NCI-H446 (cell line): ENCODE results near the gene TERC.

Experiments
- DNase-seq, 2 experiments: peaks; one replicate each; lab custom pipeline; 2025; lab: John Stamatoyannopoulos, UW

The TERC gene

DNA sequence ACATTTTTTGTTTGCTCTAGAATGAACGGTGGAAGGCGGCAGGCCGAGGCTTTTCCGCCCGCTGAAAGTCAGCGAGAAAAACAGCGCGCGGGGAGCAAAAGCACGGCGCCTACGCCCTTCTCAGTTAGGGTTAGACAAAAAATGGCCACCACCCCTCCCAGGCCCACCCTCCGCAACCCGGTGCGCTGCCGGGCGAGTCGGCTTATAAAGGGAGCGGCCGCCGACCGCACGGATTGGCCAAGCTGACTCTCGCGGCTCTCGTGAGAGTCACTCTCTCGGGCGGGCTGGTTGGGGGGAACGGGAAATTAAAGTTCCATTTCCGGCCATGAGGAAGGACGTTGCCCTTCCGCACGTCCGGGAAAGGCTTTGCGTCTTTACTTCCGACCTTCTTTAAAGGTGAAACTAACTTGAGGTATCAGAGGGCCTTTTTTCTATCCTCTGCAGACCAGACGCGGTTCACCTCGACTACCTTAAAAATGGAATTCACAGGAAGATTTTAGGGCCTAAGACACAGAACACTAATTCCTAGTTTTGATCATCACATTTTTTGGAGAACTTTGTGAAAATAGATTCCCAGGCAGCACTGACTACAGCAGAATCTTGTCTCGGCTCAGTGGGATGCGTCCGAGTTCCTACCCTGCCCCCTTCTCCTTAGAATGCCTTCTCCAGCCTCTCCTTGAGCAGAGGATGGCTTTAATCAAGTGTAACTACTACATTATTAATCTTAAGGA, at the start of gene TERC:
Gene TERC (minus strand): TSS at position 179 of the 731 bp plus-strand sequence.
- peak; percentile 70 to 96 for DNase-seq

GRCh38 chr3:169813757-169814517, 49.1 kb upstream of the TERC start:
- DNase-seq: no peak

- no peak for DNase-seq
Observed at GRCh38 chr3:169813278-169813677, 48.4 kb upstream of the TERC start.

- DNase-seq: peak in 1 of 2 experiments; percentile 51
Observed at GRCh38 chr3:169812332-169813235, 47.7 kb upstream of the TERC start, which contains the start of the genes LRRC34 and LRRIQ4. Gene LRRC34 (minus strand): TSS chr3:169812904. CDS start chr3:169812548, 356 bp downstream. Gene LRRIQ4 (plus strand): TSS chr3:169812870. CDS start chr3:169821922, 9,052 bp downstream.

DNA sequence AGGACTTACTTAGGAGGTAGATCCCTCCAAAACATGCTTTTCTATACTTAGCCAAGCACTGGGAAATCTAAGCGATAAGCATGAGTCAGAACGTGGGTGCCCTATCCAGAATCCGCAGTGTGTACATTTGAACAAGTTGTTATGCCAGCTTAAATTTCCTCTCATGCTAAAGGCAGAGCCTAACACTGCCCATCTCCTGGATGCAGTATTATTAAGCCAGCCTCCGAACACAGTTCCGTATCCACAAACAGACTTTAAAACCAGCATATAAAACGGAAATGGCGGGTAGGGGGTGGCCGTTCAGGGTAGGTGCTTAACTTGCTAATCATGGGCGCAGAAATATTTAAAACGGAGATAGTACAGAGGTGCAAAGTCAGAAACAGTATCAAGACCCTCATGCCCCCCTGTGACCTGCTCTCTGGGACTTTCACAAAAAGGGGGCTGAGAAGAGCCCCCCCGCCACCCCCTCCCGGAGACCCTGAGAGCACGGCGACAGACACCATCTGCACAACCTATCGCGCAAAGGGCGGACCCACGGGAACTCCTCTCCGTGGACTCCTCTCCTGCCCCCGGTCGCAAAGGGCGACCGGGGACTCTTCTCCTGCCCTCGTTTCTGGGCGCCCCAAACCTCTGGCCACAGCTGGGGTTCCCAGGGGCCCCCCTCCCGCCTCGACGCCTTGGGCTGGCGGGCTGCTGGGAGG, 46.9 kb upstream of the TERC start:
- DNase-seq: no peak

- no peak for DNase-seq
Observed at GRCh38 chr3:169809230-169809795, 44.5 kb upstream of the TERC start.

- DNase-seq: no peak
Observed at GRCh38 chr3:169804681-169805080, 39.8 kb upstream of the TERC start.

- no peak for DNase-seq
Observed at GRCh38 chr3:169792359-169792758, 27.5 kb upstream of the TERC start.

DNA sequence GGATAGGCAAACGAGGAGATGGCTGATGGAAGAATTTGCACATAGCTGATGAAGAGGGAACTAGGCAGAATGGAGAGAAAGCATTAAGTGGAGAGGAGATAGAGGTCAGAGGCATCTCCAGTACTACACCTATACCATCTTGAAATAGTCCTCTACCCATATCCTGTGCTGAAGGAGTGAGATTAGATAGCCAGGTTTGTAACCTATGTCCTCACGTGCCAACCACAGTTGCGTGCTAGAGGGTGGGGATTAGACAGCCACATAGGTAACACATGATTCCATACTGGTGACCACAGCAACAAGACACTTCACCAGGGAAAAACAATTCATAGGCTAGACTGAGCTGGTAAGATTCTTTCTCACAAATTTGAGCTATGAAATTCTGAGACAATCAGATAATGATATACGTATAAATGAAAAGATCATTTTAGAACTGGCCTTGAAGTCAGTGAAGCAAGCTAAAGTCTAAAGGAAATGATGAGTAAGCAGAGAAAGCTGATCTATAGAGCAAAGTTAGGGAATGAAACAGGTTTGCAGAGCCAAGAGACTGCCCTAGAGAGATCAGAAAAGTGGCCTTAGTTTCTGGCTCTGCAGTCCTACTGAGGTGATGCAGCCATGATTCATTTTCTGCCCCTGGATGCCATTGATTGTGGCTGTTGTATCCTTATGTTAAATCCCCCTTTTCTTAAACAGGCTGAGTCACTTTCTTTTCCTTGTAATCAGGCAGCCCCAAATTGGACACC, 26.0 kb upstream of the TERC start:
- DNase-seq: no peak

- no peak for DNase-seq
Observed at GRCh38 chr3:169790219-169790618, 25.4 kb upstream of the TERC start.

DNA sequence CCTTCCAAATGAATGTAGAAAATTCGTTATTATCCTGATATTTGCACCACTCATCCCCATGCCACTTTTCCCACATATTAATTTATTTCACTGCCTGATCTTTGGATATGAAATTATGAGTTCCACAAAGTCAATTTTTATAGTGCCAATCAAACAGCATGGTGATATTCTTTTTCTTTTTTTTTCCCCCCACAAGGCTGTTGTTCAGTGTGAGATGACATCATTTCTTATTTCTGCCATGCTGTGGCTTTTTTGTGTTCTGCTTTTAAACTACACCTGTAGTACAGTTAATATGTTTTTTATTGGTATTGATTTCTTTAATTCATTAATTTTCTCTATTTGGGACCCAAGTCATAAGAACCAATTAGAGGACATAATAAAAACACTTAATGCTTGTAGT, 22.9 kb upstream of the TERC start:
- DNase-seq: no peak

DNA sequence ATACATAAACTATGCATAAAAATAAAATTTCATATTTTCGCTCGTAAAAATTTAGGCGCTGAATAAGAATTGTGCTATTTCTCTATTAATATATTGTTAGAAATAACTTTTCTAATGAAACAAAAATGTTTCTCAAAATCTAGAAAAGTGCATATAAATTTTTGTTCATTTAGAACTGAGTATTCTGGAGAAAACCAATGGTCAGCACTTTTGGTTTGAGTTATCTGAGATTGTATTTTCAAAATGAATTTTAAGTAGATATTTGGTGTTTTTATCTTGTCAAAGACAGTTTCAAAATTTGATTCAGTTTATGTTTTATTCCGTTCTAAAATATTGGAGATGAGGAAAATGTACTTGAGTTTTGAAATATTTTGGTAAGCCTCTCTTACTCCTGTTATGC, 22.3 kb upstream of the TERC start:
- DNase-seq: no peak

DNA sequence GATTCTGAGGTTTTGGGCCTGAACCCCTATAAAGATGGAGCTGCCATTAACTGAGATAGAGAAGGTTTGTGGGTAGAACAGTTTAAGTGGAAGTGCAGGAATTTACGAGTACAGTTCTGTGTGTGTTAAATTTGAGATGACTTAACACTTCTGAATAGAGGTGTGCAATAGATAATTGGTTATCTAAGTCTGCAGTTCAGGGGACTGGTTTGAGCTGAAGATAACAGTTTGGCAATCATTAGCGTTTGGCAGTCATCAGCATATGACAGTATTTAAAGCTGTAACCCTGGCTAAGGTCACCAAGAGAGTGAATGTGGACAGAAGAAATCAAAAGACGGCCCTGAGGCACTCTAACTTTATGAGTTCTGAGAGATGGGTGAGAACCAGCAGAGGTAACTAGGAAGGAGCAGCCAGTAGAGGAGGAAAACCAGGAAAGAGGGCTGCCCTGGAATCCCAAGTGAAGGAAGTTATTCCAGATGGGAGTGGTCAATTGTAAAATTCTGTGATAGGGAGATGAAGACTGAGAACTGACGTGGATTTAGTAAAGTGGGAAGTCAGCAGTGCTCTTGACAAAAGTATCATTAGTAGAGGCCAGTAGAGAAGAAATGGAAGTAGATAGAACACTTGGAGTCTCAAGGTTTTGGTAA, 16.5 kb upstream of the TERC start:
- DNase-seq: no peak

GRCh38 chr3:169780742-169781141, 15.9 kb upstream of the TERC start:
- DNase-seq: no peak

DNA sequence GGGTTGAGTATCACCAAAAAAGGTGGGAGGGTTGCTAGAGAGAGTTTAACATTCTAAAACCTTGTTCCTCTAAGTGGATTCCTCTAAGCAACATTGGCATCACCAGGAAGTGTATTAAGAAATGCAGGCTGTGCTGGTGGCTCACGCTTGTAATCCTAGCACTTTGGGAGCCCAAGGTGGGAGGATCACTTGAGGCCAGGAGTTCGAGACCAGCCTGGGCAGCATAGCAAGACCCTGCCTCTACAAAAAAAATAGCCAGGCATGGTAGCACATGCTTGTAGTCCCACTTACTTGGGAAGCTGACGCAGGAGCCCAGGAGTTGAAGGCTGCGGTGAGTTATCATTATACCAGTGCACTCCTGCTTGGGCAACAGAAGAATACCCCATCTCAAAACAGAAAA, 13.0 kb upstream of the TERC start:
- no peak for DNase-seq

DNA sequence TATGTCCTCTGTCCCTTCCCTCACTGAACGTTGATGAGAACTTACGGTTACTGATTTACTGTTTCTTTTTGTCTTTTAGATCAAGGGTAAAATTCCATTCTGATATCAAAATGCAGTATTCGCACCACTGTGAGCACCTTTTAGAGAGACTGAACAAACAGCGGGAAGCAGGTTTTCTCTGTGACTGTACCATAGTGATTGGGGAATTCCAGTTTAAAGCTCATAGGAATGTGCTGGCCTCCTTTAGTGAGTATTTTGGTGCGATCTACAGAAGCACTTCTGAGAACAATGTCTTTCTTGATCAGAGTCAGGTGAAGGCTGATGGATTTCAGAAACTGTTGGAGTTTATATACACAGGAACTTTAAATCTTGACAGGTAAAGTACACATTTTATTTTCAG, 9.3 kb upstream of the TERC start:
- no peak for DNase-seq

DNA sequence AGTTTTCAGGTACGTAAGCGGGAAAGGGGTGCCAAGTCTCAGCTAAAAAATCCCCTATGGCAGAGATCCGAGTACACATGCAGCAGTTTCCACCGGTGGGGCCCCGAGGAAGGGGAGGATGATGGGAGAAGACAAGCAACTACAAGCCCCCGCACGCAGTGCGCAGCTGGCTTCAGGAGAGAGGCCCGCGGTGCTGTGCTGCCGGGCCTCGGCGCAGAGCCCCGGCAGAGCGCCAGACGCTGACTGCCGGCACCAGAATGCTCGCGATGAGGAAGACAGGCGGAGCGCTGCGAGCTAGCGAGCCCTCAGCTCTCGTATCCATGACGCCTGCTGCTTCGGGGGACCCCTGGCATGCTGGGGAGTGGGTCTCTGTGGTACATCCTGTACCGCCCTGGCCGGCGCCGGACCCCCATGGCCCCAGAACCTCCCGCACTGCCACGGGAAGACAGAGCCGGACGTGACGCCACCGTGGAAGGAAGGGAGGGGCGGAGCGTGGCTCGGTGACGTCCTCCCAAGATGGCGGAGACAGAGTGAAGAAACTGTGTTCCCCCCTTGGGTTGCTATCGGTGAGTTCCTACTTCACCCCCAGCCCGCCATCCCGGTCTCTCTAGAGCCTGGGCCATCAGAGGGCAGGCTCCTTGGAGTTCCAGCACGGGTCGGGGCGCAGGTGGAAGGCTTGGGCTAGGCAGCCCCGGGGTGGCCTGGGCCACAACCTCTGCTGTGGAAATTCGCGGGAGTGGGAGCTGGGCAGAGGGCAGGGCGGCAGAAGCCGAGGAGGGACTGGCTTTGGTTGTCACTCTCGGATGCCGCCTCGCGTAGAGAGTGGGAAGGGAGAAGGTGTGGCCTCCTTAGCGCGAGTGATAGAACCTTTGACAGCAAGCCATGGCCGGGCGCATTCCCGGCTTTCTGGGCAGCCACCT, 8.3 kb upstream of the TERC start, which contains the start of gene MYNN:
Gene MYNN (plus strand): TSS at position 500 of the 920 bp plus-strand sequence. CDS start 900 bp downstream, outside the sequence.
- peak; percentile 90 to 93 for DNase-seq

GRCh38 chr3:169772305-169772896, 7.5 kb upstream of the TERC start:
- peak; percentile 87 to 88 for DNase-seq
